ENCODE measurements around the gene MRPL57.
"Not testable (repeated sequence)": the region's sequence is repeated elsewhere in the genome, so short reads cannot be mapped to it uniquely, and the experiment has no call there.

MRPL57 gene

GRCh38 chr13:21197606-21198225 is 21.3 kb downstream of the MRPL57 start:
- not testable (repeated sequence) for DNase-seq (ENCODE audit: low read depth in 3 of 3)

DNA sequence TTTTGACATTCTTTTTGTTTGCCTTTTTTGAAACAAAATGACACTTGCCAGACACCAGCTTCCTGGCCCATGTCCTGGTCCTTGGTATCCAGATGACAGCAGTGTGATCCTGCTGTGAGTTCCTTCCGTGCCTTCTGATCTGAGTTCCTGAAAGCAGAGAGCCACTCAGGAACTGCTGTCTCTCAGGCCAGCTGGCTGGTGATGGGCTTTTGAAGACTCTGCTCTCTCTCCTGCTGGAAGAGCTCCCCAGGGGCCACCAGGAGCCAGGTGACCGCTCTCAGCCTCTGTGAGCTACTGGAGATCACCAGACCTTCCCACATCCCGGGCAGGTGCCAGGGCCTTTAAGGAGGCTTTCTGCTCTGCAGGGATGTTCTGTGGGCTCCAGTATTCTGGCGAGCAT is 21.9 kb downstream of the MRPL57 start:
- not testable (repeated sequence) for DNase-seq (ENCODE audit: low read depth in 3 of 3)

DNA sequence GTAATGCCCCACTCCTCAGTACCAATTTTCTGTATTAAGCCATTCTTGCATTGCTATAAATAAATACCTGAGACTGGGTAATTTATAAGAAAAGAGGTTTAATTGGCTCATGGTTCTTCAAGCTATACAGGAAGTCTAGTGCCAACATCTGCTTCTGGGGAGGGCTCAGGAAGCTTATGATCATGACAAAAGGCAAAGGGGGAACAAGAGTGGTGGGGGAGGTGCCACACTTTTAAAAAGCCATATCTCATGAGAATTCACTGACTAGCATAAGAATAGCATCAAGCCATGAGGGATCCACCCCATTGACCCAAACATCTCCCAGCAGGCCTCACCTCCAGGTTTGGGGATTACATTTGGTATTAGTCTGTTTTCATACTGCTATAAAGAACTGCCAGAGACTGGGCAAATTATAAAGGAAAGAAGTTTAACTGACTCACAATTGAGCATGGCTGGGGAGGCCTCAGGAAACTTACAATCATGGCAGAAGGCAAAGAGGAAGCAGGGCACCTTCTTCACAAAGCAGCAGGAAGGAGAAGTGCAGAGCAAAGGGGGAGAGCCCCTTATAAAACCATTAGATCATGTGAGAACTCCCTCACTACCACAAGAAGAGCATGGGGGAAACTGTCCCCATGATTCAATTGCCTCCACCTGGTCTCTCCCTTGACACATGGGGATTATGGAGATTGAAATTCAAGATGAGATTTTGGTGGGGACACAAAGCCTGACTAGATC is 25.2 kb downstream of the MRPL57 start:
- not testable (repeated sequence) for DNase-seq (ENCODE audit: low read depth in 3 of 3)

- no peak for DNase-seq (ENCODE audit: low read depth in 3 of 3)
These were observed 26.5 kb downstream of the MRPL57 start for GRCh38 chr13:21202767-21203531.

GRCh38 chr13:21208652-21209154 is 32.2 kb downstream of the MRPL57 start:
- no peak for DNase-seq (ENCODE audit: low read depth in 3 of 3)

GRCh38 chr13:21212138-21212775 is 35.8 kb downstream of the MRPL57 start:
- DNase-seq (ENCODE audit: low read depth in 3 of 3): no peak

DNA sequence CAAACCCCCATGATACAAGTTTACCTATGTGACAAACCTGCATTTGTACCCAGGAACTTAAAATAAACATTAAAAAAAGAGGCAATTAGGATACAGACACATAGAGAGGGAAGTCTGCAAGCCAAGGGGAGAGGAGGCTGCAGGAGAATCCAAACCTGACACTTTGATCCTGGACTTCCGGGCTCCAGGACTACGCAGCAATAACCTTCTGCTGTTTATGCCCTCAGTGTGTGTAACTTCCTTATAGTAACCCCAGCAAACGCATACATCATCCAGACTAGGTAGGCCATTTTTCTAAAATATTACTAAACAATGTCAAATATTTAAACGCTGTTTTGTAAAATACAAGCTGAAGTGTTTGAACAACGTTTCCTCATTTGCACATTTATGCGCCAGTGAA is 39.0 kb downstream of the MRPL57 start:
- DNase-seq (ENCODE audit: low read depth in 3 of 3): not testable (repeated sequence)

GRCh38 chr13:21216332-21216731 is 39.9 kb downstream of the MRPL57 start:
- DNase-seq (ENCODE audit: low read depth in 3 of 3): no peak

DNA sequence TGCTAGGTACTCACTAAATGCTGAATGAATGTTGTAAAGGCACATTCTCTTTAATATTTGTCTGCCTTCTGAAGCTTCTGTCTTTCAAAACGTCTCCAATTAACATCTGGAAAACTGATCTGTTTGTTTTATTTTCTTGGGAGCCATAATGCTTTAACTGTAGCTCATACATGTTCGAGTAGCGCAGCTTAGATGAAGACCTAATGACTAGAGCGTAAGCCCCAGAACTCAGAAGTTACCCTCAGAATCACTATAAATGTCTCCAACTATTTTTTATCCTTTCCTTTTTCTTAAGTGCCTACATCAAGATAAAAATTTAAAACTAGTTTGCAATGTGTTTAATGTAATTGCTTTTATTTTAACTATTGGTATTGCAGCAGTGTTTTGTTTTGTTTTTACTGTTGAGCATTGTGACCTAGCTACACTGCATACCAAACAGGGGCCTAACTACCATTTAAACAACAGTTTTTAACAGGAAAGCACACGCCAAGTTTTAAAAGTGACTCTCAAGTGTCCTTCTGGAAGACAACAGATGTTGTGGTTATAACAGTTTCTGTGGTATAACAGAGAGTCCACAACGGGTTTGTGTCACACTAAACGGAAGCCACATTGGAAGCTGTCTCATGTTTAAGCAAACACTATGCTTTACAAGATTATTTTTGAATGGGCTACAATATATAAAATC is 42.0 kb downstream of the MRPL57 start:
- DNase-seq (ENCODE audit: low read depth in 3 of 3): no peak

DNA sequence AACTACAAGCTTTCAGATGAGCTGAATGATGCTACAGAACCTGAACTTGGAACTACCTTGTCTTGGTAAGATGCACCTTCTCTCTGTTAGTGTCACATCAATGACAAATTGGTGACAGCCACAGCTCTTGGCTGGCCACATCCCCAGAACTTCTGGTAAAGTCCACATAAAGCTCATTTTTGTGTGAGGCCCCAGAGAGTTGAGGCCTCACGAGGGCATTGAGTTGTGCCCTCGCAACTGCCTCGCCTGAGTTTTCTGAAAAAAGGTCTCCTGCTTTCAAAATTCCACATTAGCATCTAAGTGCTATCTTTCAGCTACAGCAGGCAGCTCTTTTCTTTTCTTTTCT is 42.6 kb downstream of the MRPL57 start:
- no peak for DNase-seq (ENCODE audit: low read depth in 3 of 3)

GRCh38 chr13:21219716-21220115 is 43.3 kb downstream of the MRPL57 start:
- DNase-seq (ENCODE audit: low read depth in 3 of 3): not testable (repeated sequence)

GRCh38 chr13:21221268-21221667 is 44.8 kb downstream of the MRPL57 start:
- DNase-seq (ENCODE audit: low read depth in 3 of 3): no peak

DNA sequence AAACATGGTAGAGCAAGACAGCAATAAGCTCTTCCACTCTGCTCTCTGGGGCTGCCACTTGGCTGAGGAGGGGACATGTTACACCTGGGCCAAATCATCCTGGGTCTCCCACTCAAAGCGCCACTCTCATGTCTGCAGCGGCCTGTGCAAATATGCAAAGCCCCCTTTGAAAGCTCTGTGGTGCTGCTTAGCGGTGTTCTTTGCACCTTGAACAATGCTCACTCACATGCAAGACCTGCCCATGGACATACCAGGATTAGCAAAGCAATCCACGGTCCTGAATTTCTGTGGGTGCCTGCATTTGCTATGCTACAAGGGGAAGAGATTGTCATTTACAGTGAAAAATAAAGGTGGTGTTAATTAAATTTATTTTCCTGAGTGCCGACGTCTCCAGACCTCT is 48.6 kb downstream of the MRPL57 start:
- DNase-seq (ENCODE audit: low read depth in 3 of 3): no peak

DNA sequence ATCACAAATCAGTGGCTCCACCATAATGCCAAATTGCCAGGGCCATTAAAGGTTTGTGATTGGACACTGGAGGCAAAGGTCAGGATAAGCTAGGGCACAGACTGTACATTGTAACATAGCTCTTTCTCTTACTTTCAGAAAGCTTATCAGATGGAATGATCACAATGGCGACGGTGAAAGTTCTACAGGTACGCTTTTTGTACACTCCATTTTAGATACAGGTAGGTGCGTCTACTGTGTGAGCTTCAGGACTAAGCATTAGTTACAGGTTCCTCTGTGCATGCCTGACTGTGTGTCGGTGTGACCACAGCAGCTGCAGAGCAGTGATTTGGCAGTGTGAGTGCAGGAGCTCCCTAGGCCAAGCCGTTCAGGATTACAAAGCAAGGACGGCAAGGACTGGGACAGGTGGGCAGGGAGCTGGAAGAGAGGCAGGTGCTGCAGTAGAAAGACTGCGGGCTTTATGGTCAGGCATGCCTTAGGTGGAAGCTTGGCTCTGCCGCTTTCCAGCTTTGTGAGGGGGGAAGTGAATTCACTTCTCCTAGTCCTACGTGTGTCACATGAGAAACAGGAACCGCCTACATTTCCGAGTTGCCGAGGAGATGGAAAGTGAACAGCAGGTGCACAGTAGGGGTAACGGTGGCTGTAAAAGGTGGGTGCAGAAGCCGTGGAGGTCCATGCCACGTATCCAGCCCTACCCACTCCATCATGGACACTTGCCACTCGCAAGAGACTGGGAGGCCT is 49.6 kb downstream of the MRPL57 start:
- DNase-seq (ENCODE audit: low read depth in 3 of 3): no peak

GRCh38 chr13:21227917-21228316 is 51.5 kb downstream of the MRPL57 start:
- DNase-seq (ENCODE audit: low read depth in 3 of 3): no peak
